HepG2 (cell line): ENCODE results near the gene ARPIN. TPM values are rescaled to one million over a fixed set of nuclear protein-coding genes. Genes with fewer than 3 reads are reported as not detected.
A peak's percentile ranks its signal among the peaks of the same experiment; 100 is the strongest.

Experiments
- ATF3 ChIP-seq: sonication (generic); formaldehyde crosslinking; IDR thresholded peaks from 2 replicates; pipeline ENCODE4 v1.4.0; 2020; ENCODE audit warnings: missing genetic modification reagents
- CC2D1A ChIP-seq: sonication (generic); formaldehyde crosslinking; IDR thresholded peaks from 2 replicates; pipeline ENCODE4 v1.8.1; 2023; ENCODE audit warnings: mild to moderate bottlenecking, missing genetic modification reagents
- ELF3 ChIP-seq: IDR thresholded peaks from 2 replicates; pipeline ENCODE4 v1.6.1; 2016; ENCODE audit warnings: missing genetic modification reagents, missing compliant biosample characterization
- HNF4A ChIP-seq: sonication (generic); formaldehyde crosslinking; IDR thresholded peaks from 2 replicates; pipeline ENCODE4 v1.4.0; 2020; ENCODE audit warnings: missing genetic modification reagents
- JUN ChIP-seq: sonication (generic); formaldehyde crosslinking; IDR thresholded peaks from 2 replicates; pipeline ENCODE4 v1.4.0; 2020; ENCODE audit warnings: mild to moderate bottlenecking, missing genetic modification reagents
- MIER2 ChIP-seq: IDR thresholded peaks from 2 replicates; pipeline ENCODE4 v1.6.1; 2016; ENCODE audit warnings: missing biosample characterization, missing genetic modification reagents
- NCOA5 ChIP-seq: sonication (generic); formaldehyde crosslinking; IDR thresholded peaks from 2 replicates; pipeline ENCODE4 v1.4.0; 2020; ENCODE audit warnings: missing genetic modification reagents
- RORA ChIP-seq: sonication (generic); formaldehyde crosslinking; IDR thresholded peaks from 2 replicates; pipeline ENCODE4 v1.5.0; 2020; ENCODE audit warnings: mild to moderate bottlenecking, missing genetic modification reagents, moderate library complexity
- ZBTB39 ChIP-seq: sonication (generic); formaldehyde crosslinking; IDR thresholded peaks from 2 replicates; pipeline ENCODE4 v1.5.0; 2020; ENCODE audit warnings: missing genetic modification reagents
- ZBTB46 ChIP-seq: sonication (generic); formaldehyde crosslinking; IDR thresholded peaks from 2 replicates; pipeline ENCODE4 v1.4.0; 2020; ENCODE audit warnings: mild to moderate bottlenecking, missing genetic modification reagents, borderline replicate concordance
- ZNF205 ChIP-seq: IDR thresholded peaks from 2 replicates; pipeline ENCODE4 v1.6.1; 2018; ENCODE audit warnings: missing biosample characterization, missing genetic modification reagents
- ZNF552 ChIP-seq: sonication (generic); formaldehyde crosslinking; IDR thresholded peaks from 2 replicates; pipeline ENCODE4 v1.9.0; 2022; ENCODE audit warnings: missing genetic modification reagents, mild to moderate bottlenecking, borderline replicate concordance
- ZNF569 ChIP-seq: sonication (generic); formaldehyde crosslinking; IDR thresholded peaks from 2 replicates; pipeline ENCODE4 v1.5.0; 2020; ENCODE audit warnings: mild to moderate bottlenecking, missing genetic modification reagents, moderate library complexity, borderline replicate concordance
- ZNF782 ChIP-seq: sonication (generic); formaldehyde crosslinking; IDR thresholded peaks from 2 replicates; pipeline ENCODE4 v1.4.0; 2020; ENCODE audit warnings: missing genetic modification reagents, mild to moderate bottlenecking, borderline replicate concordance
- ZNF816 ChIP-seq: sonication (generic); formaldehyde crosslinking; IDR thresholded peaks from 2 replicates; pipeline ENCODE4 v1.8.0; 2022; ENCODE audit warnings: missing genetic modification reagents, mild to moderate bottlenecking, borderline replicate concordance
- polyA plus RNA-seq, 8 experiments: library from polyadenylated mRNA; depleted of rRNA in 3 of 8; stranded (reverse) in 7 of 8; unstranded in 1 of 8; fragments of >200 nt; fragmentation: Illumina TruSeq in 4 of 8; extraction: Trizol in 4 of 8; gene quantifications; 2 replicates each; pipeline versions ENCODE4 v1.2.1 to v1.2.3, GENCODE V29; 2011 to 2016; ENCODE audit warnings: low read depth in 4 of 8, missing spikeins in 1 of 8, mixed read lengths in 1 of 8; ENCODE audit not compliant: insufficient read depth in 1 of 8
- total RNA-seq, 5 experiments: library from RNA; depleted of rRNA; stranded (reverse); fragments of >200 nt; fragmentation: Illumina TruSeq; extraction: Trizol; gene quantifications; 2 replicates each; pipeline ENCODE4 v1.2.3, GENCODE V29; 2016; ENCODE audit warnings: low read depth in 1 of 5
- TF ChIP-seq, protein P1 (sequence below): sonication (generic); formaldehyde crosslinking; IDR thresholded peaks from 2 replicates; pipeline ENCODE4 v1.4.0; 2020; ENCODE audit warnings: missing genetic modification reagents

ARPIN gene
- total and polyA plus RNA-seq, 2 of the 13 experiments (the other 11 are each of a cell fraction or from before 2014, with no cell fraction given) = 2.8 to 5.0 TPM

DNA sequence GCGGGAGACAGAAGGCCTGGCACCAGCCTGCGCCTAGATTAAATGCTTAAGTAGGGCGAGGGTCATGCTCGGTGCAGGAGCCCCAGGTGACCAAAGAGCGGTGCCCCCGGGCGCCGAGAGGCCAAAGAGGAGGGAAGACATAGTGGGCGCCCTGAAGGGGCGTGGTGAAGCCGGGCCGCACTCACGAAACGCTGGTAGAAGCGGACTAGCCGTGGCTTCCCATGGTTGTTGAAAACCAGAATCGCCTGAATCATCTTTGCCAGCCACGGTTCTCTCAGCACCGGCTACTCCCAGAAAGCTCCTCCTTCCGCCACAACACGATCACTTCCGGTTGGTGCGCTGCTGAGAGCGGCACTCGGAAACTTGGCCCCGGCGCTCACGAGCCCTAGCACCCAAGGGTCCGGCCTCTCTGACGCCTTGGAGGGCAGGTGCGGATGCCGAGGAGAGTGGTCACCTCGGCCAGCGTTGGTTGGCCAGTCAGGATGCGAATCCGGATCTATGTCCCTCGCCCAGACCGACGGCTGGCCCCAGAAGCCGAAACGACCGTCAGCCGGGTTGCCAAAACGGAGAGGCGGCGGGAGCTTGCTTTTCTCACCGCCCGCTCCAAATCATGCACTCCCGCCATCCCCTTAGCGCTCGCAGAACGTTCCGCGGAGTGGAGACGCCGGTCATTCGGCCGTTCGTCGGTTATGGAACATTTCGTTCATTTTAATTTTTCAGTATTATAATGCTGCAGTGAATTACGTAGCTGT, 18.9 kb downstream of the ARPIN start, which contains the start of gene AP3S2 (continued):
- TF ChIP-seq CC2D1A (peak; percentile 43; the same call in 1 of the 2 replicates), ZNF552 (peak; percentile 85), ZNF782 (CRISPR knock-in tag) (peak; percentile 73; the same call in 1 of the 2 replicates), JUN (CRISPR knock-in tag) (0 out of 2 replicates have a peak, but pooled peaks have one; percentile 74), ZBTB39 (no peak), MIER2 (peak; percentile 85), HNF4A (CRISPR knock-in tag) (peak; percentile 52; the same call in 1 of the 2 replicates), RORA (CRISPR knock-in tag) (no peak), ATF3 (CRISPR knock-in tag) (peak; percentile 78), ELF3 (CRISPR knock-in tag) (peak; percentile 85), ZBTB46 (CRISPR knock-in tag) (no peak), ZNF205 (peak; percentile 96), ZNF569 (CRISPR knock-in tag) (no peak), NCOA5 (CRISPR knock-in tag) (no peak), ZNF816 (no peak)
- TF ChIP-seq, protein P1, sequence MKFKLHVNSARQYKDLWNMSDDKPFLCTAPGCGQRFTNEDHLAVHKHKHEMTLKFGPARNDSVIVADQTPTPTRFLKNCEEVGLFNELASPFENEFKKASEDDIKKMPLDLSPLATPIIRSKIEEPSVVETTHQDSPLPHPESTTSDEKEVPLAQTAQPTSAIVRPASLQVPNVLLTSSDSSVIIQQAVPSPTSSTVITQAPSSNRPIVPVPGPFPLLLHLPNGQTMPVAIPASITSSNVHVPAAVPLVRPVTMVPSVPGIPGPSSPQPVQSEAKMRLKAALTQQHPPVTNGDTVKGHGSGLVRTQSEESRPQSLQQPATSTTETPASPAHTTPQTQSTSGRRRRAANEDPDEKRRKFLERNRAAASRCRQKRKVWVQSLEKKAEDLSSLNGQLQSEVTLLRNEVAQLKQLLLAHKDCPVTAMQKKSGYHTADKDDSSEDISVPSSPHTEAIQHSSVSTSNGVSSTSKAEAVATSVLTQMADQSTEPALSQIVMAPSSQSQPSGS (CRISPR knock-in tag) = peak; percentile 92
